Upper lobe of left lung (tissue), 4 donors: ENCODE measurements around the gene CFC1.
"Not testable (repeated sequence)": the region's sequence is repeated elsewhere in the genome, so short reads cannot be mapped to it uniquely, and the experiment has no call there.

Source experiments
- EP300 ChIP-seq, 4 donors: sonication (generic); formaldehyde crosslinking; IDR thresholded peaks; one replicate each; pipeline ENCODE4 v1.5.1; 2017; ENCODE audit warnings: antibody characterized with exemption in 4 of 4, control low read depth in 2 of 4
- POLR2A ChIP-seq, 4 donors: fragments of 450-650 bp; IDR thresholded peaks; one replicate each; pipeline ENCODE4 v1.5.1; 2016 to 2017; ENCODE audit warnings: antibody characterized with exemption in 4 of 4, mild to moderate bottlenecking in 2 of 4
- POLR2AphosphoS5 ChIP-seq, 2 donors: sonication (generic); formaldehyde crosslinking; IDR thresholded peaks; one replicate each; pipeline ENCODE4 v1.5.1; 2017; ENCODE audit warnings: antibody characterized with exemption in 2 of 2
- TF ChIP-seq, protein P1 (sequence below), 6 experiments: fragments of 450-650 bp in 4 of 6; fragments of 200-600 bp in 2 of 6; sonication (generic) in 2 of 6; IDR thresholded peaks; one replicate each; pipeline ENCODE4 v1.5.1; 2016 to 2019; ENCODE audit warnings: antibody characterized with exemption in 6 of 6

DNA sequence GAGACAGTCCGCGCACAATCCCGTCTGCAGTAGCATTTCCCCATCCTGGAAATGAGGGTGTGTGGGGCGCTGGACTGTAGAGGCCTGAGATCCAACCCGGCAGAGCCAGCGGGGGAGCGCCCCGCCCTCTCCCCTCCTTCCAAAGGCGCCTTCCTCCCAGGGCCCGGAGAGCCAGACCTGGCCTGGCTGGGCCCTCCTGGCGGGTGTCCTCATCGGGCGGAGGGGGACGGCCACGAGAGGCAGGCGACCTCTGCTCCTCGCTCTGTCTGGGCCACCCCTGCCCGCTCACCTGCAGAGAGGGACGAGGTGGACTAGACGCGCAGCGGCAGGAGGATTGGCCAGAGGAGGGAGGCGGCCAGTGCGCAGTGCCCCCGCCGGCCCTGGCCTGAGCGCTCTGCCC lies 49.9 kb downstream of the CFC1 start:
- not testable (repeated sequence) for TF ChIP-seq POLR2A, POLR2AphosphoS5, EP300 (IDR thresholded peaks at IDR 0.05)
- TF ChIP-seq, protein P1, sequence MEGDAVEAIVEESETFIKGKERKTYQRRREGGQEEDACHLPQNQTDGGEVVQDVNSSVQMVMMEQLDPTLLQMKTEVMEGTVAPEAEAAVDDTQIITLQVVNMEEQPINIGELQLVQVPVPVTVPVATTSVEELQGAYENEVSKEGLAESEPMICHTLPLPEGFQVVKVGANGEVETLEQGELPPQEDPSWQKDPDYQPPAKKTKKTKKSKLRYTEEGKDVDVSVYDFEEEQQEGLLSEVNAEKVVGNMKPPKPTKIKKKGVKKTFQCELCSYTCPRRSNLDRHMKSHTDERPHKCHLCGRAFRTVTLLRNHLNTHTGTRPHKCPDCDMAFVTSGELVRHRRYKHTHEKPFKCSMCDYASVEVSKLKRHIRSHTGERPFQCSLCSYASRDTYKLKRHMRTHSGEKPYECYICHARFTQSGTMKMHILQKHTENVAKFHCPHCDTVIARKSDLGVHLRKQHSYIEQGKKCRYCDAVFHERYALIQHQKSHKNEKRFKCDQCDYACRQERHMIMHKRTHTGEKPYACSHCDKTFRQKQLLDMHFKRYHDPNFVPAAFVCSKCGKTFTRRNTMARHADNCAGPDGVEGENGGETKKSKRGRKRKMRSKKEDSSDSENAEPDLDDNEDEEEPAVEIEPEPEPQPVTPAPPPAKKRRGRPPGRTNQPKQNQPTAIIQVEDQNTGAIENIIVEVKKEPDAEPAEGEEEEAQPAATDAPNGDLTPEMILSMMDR (IDR thresholded peaks at IDR 0.05): not testable (repeated sequence)
